Chondrocyte (in vitro differentiated cells): Measurements from ENCODE around the gene TCF25. TPM values are rescaled to one million over a fixed set of nuclear protein-coding genes. Genes with fewer than 3 reads are reported as not detected.

Source experiments
- DNase-seq: peaks from one replicate; pipeline ENCODE4 v3.0.0; 2021; ENCODE audit warnings: mixed read lengths, low spot score
- H3K27ac Mint-ChIP-seq: one replicate; pipeline ENCODE4 v1.8.0; 2021; ENCODE audit warnings: mild to moderate bottlenecking, moderate library complexity, mixed read lengths; ENCODE audit not compliant: unreplicated experiment
- H3K27me3 Mint-ChIP-seq: 2 replicates; pipeline ENCODE4 v1.8.0; 2021; ENCODE audit warnings: low read depth, mixed read lengths
- H3K36me3 Mint-ChIP-seq: 2 replicates; pipeline ENCODE4 v1.8.0; 2021; ENCODE audit warnings: low read depth, mixed read lengths
- H3K4me1 Mint-ChIP-seq: 2 replicates; pipeline ENCODE4 v1.8.0; 2021; ENCODE audit warnings: low read depth, mild to moderate bottlenecking, mixed read lengths
- H3K4me3 Mint-ChIP-seq: one replicate; pipeline ENCODE4 v1.8.0; 2021; ENCODE audit warnings: mild to moderate bottlenecking, moderate library complexity, mixed read lengths; ENCODE audit not compliant: unreplicated experiment
- H3K9me3 Mint-ChIP-seq: 2 replicates; pipeline ENCODE4 v1.8.0; 2021; ENCODE audit warnings: low read depth, mixed read lengths
- total RNA-seq: library from RNA; stranded (reverse); gene quantifications from 3 replicates; pipeline ENCODE4 v1.2.1, GENCODE V29; 2021
- TF ChIP-seq, protein P1 (sequence below): fragments of 200-600 bp; sonication (generic); IDR thresholded peaks from 2 replicates; pipeline ENCODE4 v1.5.0; 2021; ENCODE audit warnings: antibody characterized with exemption, mild to moderate bottlenecking, moderate library complexity

TCF25 gene
- total RNA-seq, 1 donor from 2014 or later: 200 TPM

DNA sequence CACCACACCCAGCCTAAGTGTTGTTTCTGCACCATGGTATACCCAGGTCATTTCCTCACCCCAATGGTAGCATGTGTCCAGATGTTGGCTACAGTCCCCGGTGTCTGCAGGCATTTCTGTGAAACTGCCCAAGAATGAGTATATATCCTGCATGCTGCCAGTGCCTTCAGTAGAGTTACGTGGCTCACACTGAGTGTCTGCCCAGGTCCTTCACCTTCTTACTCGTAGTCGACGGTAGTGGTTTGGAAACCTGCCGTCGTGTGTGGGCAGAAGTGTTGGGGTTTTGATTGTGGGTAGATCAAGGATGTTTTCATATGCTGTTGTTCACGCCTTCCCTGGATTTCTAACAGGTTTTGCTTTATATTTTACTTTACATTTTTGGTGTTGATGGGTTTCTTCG lies 16.8 kb downstream of the TCF25 start:
- Mint-ChIP-seq H3K9me3 (no peaks in the 10 kb centered on the region), H3K27ac (no peak overlapping the region), H3K36me3 (peaks cover 27% of the 10 kb centered on the region), H3K27me3 (no peaks in the 10 kb centered on the region), H3K4me1 (no peaks in the 10 kb centered on the region), H3K4me3 (no peak overlapping the region)
- TF ChIP-seq, protein P1, sequence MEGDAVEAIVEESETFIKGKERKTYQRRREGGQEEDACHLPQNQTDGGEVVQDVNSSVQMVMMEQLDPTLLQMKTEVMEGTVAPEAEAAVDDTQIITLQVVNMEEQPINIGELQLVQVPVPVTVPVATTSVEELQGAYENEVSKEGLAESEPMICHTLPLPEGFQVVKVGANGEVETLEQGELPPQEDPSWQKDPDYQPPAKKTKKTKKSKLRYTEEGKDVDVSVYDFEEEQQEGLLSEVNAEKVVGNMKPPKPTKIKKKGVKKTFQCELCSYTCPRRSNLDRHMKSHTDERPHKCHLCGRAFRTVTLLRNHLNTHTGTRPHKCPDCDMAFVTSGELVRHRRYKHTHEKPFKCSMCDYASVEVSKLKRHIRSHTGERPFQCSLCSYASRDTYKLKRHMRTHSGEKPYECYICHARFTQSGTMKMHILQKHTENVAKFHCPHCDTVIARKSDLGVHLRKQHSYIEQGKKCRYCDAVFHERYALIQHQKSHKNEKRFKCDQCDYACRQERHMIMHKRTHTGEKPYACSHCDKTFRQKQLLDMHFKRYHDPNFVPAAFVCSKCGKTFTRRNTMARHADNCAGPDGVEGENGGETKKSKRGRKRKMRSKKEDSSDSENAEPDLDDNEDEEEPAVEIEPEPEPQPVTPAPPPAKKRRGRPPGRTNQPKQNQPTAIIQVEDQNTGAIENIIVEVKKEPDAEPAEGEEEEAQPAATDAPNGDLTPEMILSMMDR: no peak
- DNase-seq: no peak

DNA sequence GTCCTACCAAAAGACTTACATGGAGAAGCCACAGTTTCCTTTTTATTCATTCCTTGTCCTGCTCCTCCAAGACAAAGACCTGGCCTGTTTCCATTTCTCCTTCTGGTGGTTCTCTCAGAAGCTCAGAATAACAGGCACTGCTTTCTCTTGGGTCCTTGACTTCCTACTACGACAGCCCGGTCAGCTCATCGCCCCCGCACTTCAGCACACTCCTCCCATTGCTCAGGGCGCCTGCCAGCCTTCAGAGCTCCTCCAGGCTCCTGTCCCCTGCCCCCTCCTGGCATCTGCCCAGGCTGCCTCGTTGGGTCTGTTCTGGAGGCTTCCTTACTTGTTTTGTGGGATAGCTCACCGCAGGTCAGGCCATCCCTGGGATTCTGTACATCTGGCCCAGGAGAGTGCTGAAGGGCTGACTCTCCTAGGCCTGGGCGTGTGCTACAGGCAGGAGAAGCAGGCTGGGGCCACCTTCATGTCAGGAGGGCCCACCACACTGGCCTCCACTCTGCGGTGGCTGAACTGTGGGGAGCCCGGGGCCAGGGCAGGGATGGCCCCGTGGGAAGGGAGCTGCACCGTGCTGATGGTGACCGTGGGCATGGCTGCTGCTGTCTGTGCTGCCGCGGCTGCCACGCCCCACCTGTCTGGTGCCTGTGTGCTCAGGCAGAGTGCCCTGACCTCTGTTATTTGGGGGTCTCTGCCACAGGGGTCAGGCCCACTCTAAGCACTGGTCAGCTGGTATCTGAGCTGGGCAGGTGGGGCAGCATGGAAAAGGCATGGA lies 17.7 kb downstream of the TCF25 start:
- H3K27ac Mint-ChIP-seq: peak overlapping the region; percentile 63
- TF ChIP-seq, protein P1: no peak
- DNase-seq: no peak
- H3K36me3 Mint-ChIP-seq: peaks cover 29% of the 10 kb centered on the region
- H3K4me3 Mint-ChIP-seq: no peak overlapping the region
- no peaks in the 10 kb centered on the region for H3K9me3 Mint-ChIP-seq
- no peaks in the 10 kb centered on the region for H3K4me1 Mint-ChIP-seq
- no peaks in the 10 kb centered on the region for H3K27me3 Mint-ChIP-seq

DNA sequence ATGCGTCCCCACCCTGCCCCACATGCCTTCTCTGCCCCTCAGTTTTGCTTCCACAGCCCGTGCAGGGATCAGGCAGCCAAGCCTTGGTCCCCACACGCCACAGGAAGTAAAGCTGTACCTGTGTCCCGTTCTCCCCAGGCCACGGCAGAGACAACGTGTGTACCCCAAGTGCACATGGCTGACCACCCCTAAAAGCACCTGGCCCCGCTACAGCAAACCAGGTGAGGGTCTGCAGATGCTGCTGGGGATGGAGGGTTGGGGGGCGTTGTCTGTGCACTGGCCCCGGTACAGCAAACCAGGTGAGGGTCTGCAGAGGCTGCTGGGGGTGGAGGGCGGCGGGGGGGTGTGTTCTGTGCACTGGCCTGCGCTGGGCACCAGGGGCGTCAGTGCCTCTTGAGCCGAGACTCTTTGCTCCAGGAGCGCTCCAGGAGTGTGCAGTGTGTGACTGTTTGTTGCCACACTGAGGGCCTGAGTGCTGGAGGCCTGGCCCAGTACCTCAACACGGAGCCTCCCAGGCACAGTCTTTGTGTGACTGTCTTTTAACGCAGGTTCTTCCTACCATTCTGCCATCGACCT lies 18.8 kb downstream of the TCF25 start:
- no peak for DNase-seq
- Mint-ChIP-seq H3K4me1 (no peaks in the 10 kb centered on the region), H3K36me3 (peaks cover 26% of the 10 kb centered on the region), H3K9me3 (no peaks in the 10 kb centered on the region), H3K27me3 (no peaks in the 10 kb centered on the region), H3K27ac (no peak overlapping the region), H3K4me3 (no peak overlapping the region)
- TF ChIP-seq, protein P1: no peak

DNA sequence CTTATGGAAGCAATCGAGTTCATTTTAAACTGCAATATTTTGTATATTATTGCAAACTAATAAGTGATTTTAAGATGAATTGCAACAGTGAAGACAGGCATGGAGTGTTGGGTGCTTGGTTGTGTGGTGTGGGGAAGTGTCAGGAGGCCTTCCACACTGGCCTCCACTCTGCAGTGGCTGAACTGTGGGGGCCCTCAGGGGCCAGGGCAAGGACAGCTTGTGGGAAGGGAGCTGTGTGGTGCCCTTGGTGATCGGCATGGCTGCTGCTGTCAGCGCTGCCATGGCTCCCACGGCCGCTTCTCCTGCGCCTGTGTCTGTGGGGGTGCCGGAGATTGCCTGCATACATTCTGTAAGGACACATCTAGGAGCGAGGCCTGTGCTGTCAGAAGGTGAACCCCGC lies 19.2 kb downstream of the TCF25 start:
- Mint-ChIP-seq H3K27me3 (no peaks in the 10 kb centered on the region), H3K4me1 (no peaks in the 10 kb centered on the region), H3K9me3 (no peaks in the 10 kb centered on the region), H3K27ac (no peak overlapping the region), H3K4me3 (no peak overlapping the region), H3K36me3 (peaks cover 21% of the 10 kb centered on the region)
- no peak for DNase-seq
- TF ChIP-seq, protein P1: no peak

DNA sequence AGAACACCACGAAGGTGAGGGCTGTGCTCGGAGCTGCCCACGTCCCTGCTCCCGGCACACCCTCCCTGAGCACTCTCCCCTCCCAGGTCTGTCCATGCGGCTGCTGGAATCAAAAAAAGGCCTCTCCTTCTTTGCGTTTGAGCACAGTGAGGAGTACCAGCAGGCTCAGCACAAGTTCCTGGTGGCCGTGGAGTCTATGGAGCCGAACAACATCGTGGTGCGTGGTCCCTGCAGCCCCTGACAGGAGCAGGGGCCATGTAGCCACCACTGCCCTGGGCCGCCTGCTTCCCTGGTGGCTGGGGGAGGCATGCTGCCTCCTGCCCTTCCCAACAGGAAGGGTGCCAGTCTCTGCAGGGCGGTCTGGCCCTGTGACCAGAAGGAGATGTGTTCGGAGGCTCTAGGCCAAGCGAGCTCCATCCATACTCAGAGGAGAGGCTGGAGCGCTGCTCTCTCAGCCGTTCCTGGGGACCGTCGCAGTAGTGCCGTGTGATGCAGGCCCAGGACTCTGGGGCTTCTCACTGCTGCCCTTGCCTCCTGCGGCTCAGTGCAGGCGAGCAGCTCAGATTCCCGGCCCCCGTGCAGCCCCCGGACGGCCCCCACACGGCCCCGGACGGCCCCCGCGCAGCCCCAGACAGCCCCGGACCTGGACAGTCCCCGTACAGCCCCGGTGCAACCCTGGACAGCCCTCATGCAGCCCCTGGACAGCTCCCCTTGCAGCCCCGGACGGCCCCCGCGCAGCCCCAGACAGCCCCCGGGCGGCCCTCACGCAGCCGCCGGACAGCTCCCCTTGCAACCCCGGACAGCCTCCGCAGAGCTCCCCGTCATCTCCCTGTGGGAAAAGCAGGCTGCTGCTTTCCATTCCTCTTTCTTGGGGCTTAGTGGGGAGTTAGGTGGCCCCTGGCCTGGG lies 20.5 kb downstream of the TCF25 start:
- no peak for DNase-seq
- Mint-ChIP-seq H3K27me3 (no peaks in the 10 kb centered on the region), H3K36me3 (peaks cover 22% of the 10 kb centered on the region), H3K9me3 (no peaks in the 10 kb centered on the region), H3K27ac (no peak overlapping the region), H3K4me3 (no peak overlapping the region), H3K4me1 (no peaks in the 10 kb centered on the region)
- TF ChIP-seq, protein P1: no peak
